A673 (cell line): Measurements from ENCODE around the gene EHMT1. TPM values are rescaled to one million over a fixed set of nuclear protein-coding genes. Genes with fewer than 3 reads are reported as not detected.

Experiments
- BruUV-seq: library from RNA; stranded (reverse); fragments of 400-500 nt; replicated peaks from 2 replicates; lab custom pipeline; 2021; lab: Mats Ljungman, UMichigan
- CTCF ChIA-PET: fragments of 300-600 bp; sonication (Branson Sonifier 250); formaldehyde crosslinking; loops from one replicate; lab custom pipeline; 2022; ENCODE audit warnings: antibody characterized with exemption; lab: Charles Lee
- POLR2A ChIA-PET: fragments of 300-600 bp; sonication (Branson Sonifier 250); formaldehyde crosslinking; loops from one replicate; lab custom pipeline; 2022; ENCODE audit warnings: antibody characterized with exemption; ENCODE audit not compliant: low non-redundant PET; lab: Charles Lee
- DNase-seq: peaks from one replicate; pipeline ENCODE4 v3.0.0-alpha.2; 2015; ENCODE audit warnings: low spot score
- H3K27ac ChIP-seq: fragments of 200-600 bp; sonication (generic); 2 replicates; pipeline ENCODE4 v1.5.1; 2016; ENCODE audit warnings: mixed run types, low read depth, mild to moderate bottlenecking, mixed read lengths, antibody characterized with exemption, low read length; ENCODE audit not compliant: poor library complexity, severe bottlenecking
- H3K27me3 ChIP-seq: fragments of 200-600 bp; sonication (generic); replicated peaks from 2 replicates; pipeline ENCODE4 v1.6.1; 2017; ENCODE audit warnings: mixed run types, low read depth, mild to moderate bottlenecking, mixed read lengths, antibody characterized with exemption, low read length; ENCODE audit not compliant: insufficient read depth, poor library complexity
- H3K36me3 ChIP-seq: fragments of 200-600 bp; sonication (generic); 2 replicates; pipeline ENCODE4 v1.6.1; 2016; ENCODE audit warnings: mixed run types, mild to moderate bottlenecking, mixed read lengths, antibody characterized with exemption, low read length; ENCODE audit not compliant: insufficient read depth, poor library complexity, severe bottlenecking
- H3K4me1 ChIP-seq: fragments of 200-600 bp; sonication (generic); 2 replicates; pipeline ENCODE4 v1.6.1; 2017; ENCODE audit warnings: mixed run types, mild to moderate bottlenecking, mixed read lengths, antibody characterized with exemption, low read length; ENCODE audit not compliant: insufficient read depth, poor library complexity, severe bottlenecking
- H3K4me3 ChIP-seq: fragments of 200-600 bp; sonication (generic); 2 replicates; pipeline ENCODE4 v1.5.1; 2016; ENCODE audit warnings: low read depth, mixed run types, mild to moderate bottlenecking, mixed read lengths, low read length; ENCODE audit not compliant: poor library complexity, severe bottlenecking
- H3K9me3 ChIP-seq: fragments of 200-600 bp; sonication (generic); 2 replicates; pipeline ENCODE4 v1.6.1; 2016; ENCODE audit warnings: mixed run types, low read depth, mild to moderate bottlenecking, mixed read lengths, antibody characterized with exemption, low read length; ENCODE audit not compliant: poor library complexity, severe bottlenecking
- CTCF ChIP-seq: fragments of 300-800, 200-600 bp; sonication (generic); conservative IDR thresholded peaks from 2 replicates; pipeline ENCODE4 v1.5.1; 2017; ENCODE audit warnings: low read depth, mild to moderate bottlenecking, antibody characterized with exemption, low read length, moderate library complexity, mixed read lengths
- EZH2 ChIP-seq: fragments of 200-600 bp; sonication (generic); IDR thresholded peaks from 2 replicates; pipeline ENCODE4 v1.6.1; 2017; ENCODE audit warnings: borderline replicate concordance, low read depth, mild to moderate bottlenecking, mixed read lengths, antibody characterized with exemption, low read length; ENCODE audit not compliant: poor library complexity, severe bottlenecking
- intact Hi-C: fragments of 100-400 bp; cut with micrococcal nuclease; formaldehyde crosslinking; loops from one replicate; pipeline ENCODE4 v1.10.0; 2022; ENCODE audit not compliant: unreplicated experiment
- total RNA-seq: library from RNA; stranded (reverse); gene quantifications from 2 replicates; pipeline ENCODE4 v1.2.3, GENCODE V29; 2021

The EHMT1 gene
- total RNA-seq, 1 experiment from 2014 or later: 115 TPM

DNA sequence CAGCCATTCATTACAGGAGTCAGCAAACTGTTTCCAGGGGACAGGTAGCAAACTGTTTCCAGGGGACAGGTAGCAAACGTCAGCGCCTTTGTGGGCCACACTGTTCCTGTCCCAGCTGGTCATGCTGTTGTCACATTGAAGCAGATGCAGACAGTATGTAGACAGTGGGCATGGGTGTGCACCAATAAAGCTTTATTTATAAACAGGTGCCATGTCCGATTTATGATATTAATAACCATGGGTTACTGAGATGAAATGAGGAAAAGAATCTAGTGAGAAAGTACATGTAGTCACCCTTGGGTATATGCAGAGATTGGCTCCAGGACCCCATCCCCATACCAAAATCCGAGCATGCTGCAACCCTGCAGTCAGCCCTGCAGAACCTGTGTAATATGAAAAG is 122.5 kb downstream of the EHMT1 start:
- H3K36me3 ChIP-seq: peaks cover 36% of the 10 kb centered on the region
- TF ChIP-seq EZH2: no peak
- no peak for TF ChIP-seq CTCF
- H3K9me3 ChIP-seq: no peaks in the 10 kb centered on the region
- H3K4me1 ChIP-seq: peaks cover 6% of the 10 kb centered on the region
- no peak overlapping the region for H3K27ac ChIP-seq
- no peak overlapping the region for H3K4me3 ChIP-seq
- H3K27me3 ChIP-seq: no peaks in the 10 kb centered on the region
- no TSS peak for BruUV-seq
- intact Hi-C loops: no loop called here
- no peak for DNase-seq
- ChIA-PET POLR2A (no interaction called here), CTCF (no interaction called here)

- Histone ChIP-seq H3K4me3 (no peak overlapping the region), H3K9me3 (no peaks in the 10 kb centered on the region), H3K27me3 (no peaks in the 10 kb centered on the region), H3K27ac (no peak overlapping the region), H3K36me3 (peaks cover 29% of the 10 kb centered on the region), H3K4me1 (peaks cover 6% of the 10 kb centered on the region)
- BruUV-seq: no TSS peak
- TF ChIP-seq CTCF (no peak), EZH2 (no peak)
- ChIA-PET POLR2A (no interaction called here), CTCF (no interaction called here)
- no peak for DNase-seq
- intact Hi-C loops: no loop called here
These were observed 123.9 kb downstream of the EHMT1 start for GRCh38 chr9:137742698-137743097.

GRCh38 chr9:137743695-137744094 is 124.9 kb downstream of the EHMT1 start:
- DNase-seq: no peak
- Histone ChIP-seq H3K36me3 (peaks cover 29% of the 10 kb centered on the region), H3K4me1 (peaks cover 6% of the 10 kb centered on the region), H3K9me3 (no peaks in the 10 kb centered on the region), H3K27me3 (no peaks in the 10 kb centered on the region), H3K4me3 (no peak overlapping the region), H3K27ac (no peak overlapping the region)
- intact Hi-C loops: no loop called here
- no TSS peak for BruUV-seq
- CTCF ChIA-PET: no interaction called here
- POLR2A ChIA-PET: no interaction called here
- TF ChIP-seq EZH2 (no peak), CTCF (no peak)
